ENCODE data around the gene ALS2. TPM values are rescaled to one million over a fixed set of nuclear protein-coding genes. Genes with fewer than 3 reads are reported as not detected.

ALS2 gene
- total RNA-seq (10 to 100 TPM in 4 of 5 donors, 1 to 10 TPM in 1; 8.1 to 48.4 (median 29.0) TPM), polyA plus RNA-seq (1 to 10 TPM; 4.1 to 7.4 (median 5.2) TPM)
- long read RNA-seq, donor 1 = 0 reads
- long read RNA-seq, donor 2, full-length matches to known transcripts = 2 of 2 reads
- long read RNA-seq, donor 2, partial matches to known transcripts = 0 of 2 reads
- long read RNA-seq, donor 2, other reads (novel, unspliced or antisense) = 0 of 2 reads
- long read RNA-seq, donor 3, partial matches to known transcripts = 0 of 2 reads
- long read RNA-seq, donor 3, other reads (novel, unspliced or antisense) = 0 of 2 reads
- long read RNA-seq, donor 4 = 0 reads
- long read RNA-seq, donor 5, partial matches to known transcripts = 0 of 3 reads
- long read RNA-seq, donor 5, other reads (novel, unspliced or antisense) = 0 of 3 reads
- long read RNA-seq, donor 6 = 0 reads
- long read RNA-seq, donor 7 = 0 reads
- long read RNA-seq, donor 8, partial matches to known transcripts = 0 of 1 reads
- long read RNA-seq, donor 8, other reads (novel, unspliced or antisense) = 0 of 1 reads
- long read RNA-seq, donor 9, partial matches to known transcripts = 0 of 2 reads
- long read RNA-seq, donor 9, other reads (novel, unspliced or antisense) = 0 of 2 reads
- long read RNA-seq, donor 10, partial matches to known transcripts = 0 of 1 reads
- long read RNA-seq, donor 10, other reads (novel, unspliced or antisense) = 0 of 1 reads

- Histone ChIP-seq H3K27me3 (no peaks in the 10 kb centered on the region), H3K27ac (peak within 1 kb of the TSS; percentile 91 to 95 (median 94)), H3K4me1 (peaks cover 0 to 54% (median 34%) of the 10 kb centered on the region in 4 donors), H3K9me3 (no peaks in the 10 kb centered on the region), H3K4me3 (peak within 1 kb of the TSS; percentile 86 to 92 (median 91)), H3K36me3 (no peaks in the 10 kb centered on the region)
- intact Hi-C loops (cut with DNase I; ENCODE audit: low total_unique reads) = loop anchor here (5.0 kb wide), 1 partner anchor 134 kb away; no protein-coding TSS in a partner anchor
- TF ChIP-seq POLR2AphosphoS5 (IDR thresholded peaks at IDR 0.05) (peak; percentile 43 to 92 (median 91)), POLR2A (IDR thresholded peaks at IDR 0.05) (peak in 1 of 4 donors; percentile 64), EP300 (IDR thresholded peaks at IDR 0.05) (no peak)
- peak; percentile 98 to 99 for DNase-seq
- 0 to 1% (median 0%) methylated on average over 39 to 60 of the region's 60 CpGs for WGBS, 5 donors
Measured at GRCh38 chr2:201780674-201781493, at the start of gene ALS2. TSS of gene ALS2 (minus strand) at chr2:201780933. CDS start at chr2:201768885, 12,048 bp downstream.

- Histone ChIP-seq H3K4me3 (no peak overlapping the region), H3K9me3 (no peaks in the 10 kb centered on the region), H3K27ac (no peak overlapping the region), H3K27me3 (peaks cover 0 to 4% (median 0%) of the 10 kb centered on the region in 3 donors), H3K36me3 (no peaks in the 10 kb centered on the region), H3K4me1 (no peaks in the 10 kb centered on the region)
- WGBS, 5 donors = 79 to 91% (median 87%) methylated on average over 2 of the region's 2 CpGs
- DNase-seq = no peak
- TF ChIP-seq POLR2A (IDR thresholded peaks at IDR 0.05) (no peak), EP300 (IDR thresholded peaks at IDR 0.05) (no peak), CTCF (IDR thresholded peaks at IDR 0.05) (no peak), POLR2AphosphoS5 (IDR thresholded peaks at IDR 0.05) (no peak)
- intact Hi-C loops (cut with DNase I; ENCODE audit: low total_unique reads) = no loop called here
Measured at GRCh38 chr2:201828220-201828619, 47.5 kb upstream of the ALS2 start.

GRCh38 chr2:201827621-201828020 is 46.9 kb upstream of the ALS2 start:
- 86 to 93% (median 88%) methylated on average over 3 of the region's 3 CpGs for WGBS, 5 donors
- Histone ChIP-seq H3K27ac (no peak overlapping the region), H3K4me3 (no peak overlapping the region), H3K36me3 (no peaks in the 10 kb centered on the region), H3K27me3 (peaks cover 0 to 4% (median 0%) of the 10 kb centered on the region in 3 donors), H3K4me1 (no peaks in the 10 kb centered on the region), H3K9me3 (no peaks in the 10 kb centered on the region)
- TF ChIP-seq POLR2A (IDR thresholded peaks at IDR 0.05) (no peak), CTCF (IDR thresholded peaks at IDR 0.05) (no peak), EP300 (IDR thresholded peaks at IDR 0.05) (no peak), POLR2AphosphoS5 (IDR thresholded peaks at IDR 0.05) (no peak)
- intact Hi-C loops (cut with DNase I; ENCODE audit: low total_unique reads) = no loop called here
- DNase-seq = no peak

- no peaks in the 10 kb centered on the region for H3K36me3 ChIP-seq
- WGBS, 5 donors = 66 to 87% (median 78%) methylated on average over 1 of the region's 1 CpG
- H3K27ac ChIP-seq = no peak overlapping the region
- no peak overlapping the region for H3K4me3 ChIP-seq
- no peaks in the 10 kb centered on the region for H3K4me1 ChIP-seq
- H3K9me3 ChIP-seq = no peaks in the 10 kb centered on the region
- intact Hi-C loops (cut with DNase I; ENCODE audit: low total_unique reads) = no loop called here
- no peak for DNase-seq
- peaks cover 0 to 4% (median 0%) of the 10 kb centered on the region in 3 donors for H3K27me3 ChIP-seq
- no peak for TF ChIP-seq POLR2A (IDR thresholded peaks at IDR 0.05)
- TF ChIP-seq EP300 (IDR thresholded peaks at IDR 0.05) = no peak
- no peak for TF ChIP-seq CTCF (IDR thresholded peaks at IDR 0.05)
- no peak for TF ChIP-seq POLR2AphosphoS5 (IDR thresholded peaks at IDR 0.05)
Measured at GRCh38 chr2:201824212-201824611, 43.5 kb upstream of the ALS2 start.

Data from stomach (tissue), 19 donors.